Neural cell (in vitro differentiated cells): ENCODE data around the gene BSN. TPM values are rescaled to one million over a fixed set of nuclear protein-coding genes. Genes with fewer than 3 reads are reported as not detected.
"Not testable (repeated sequence)": the region's sequence is repeated elsewhere in the genome, so short reads cannot be mapped to it uniquely, and the experiment has no call there.

Source experiments
- H2AFZ ChIP-seq: fragments of 200-600, 300-800 bp; sonication (generic), shearing (Covaris generic); 2 replicates; pipeline ENCODE4 v1.6.0; 2014; ENCODE audit warnings: low read depth, mild to moderate bottlenecking, antibody characterized with exemption, low read length, moderate library complexity
- H3F3A ChIP-seq: fragments of 200-600 bp; shearing (Covaris generic); 2 replicates; pipeline ENCODE4 v1.6.1; 2016; ENCODE audit warnings: mild to moderate bottlenecking, moderate library complexity, mixed read lengths, antibody characterized with exemption, low read length; ENCODE audit not compliant: insufficient read depth, poor library complexity, severe bottlenecking
- H3K27ac ChIP-seq: fragments of 200-600, 300-800 bp; sonication (generic), shearing (Covaris generic); 2 replicates; pipeline ENCODE4 v1.5.1; 2014; ENCODE audit warnings: mild to moderate bottlenecking, low read length, moderate library complexity
- H3K27me3 ChIP-seq: fragments of 300-800, 200-600 bp; sonication (generic), shearing (Covaris generic); 2 replicates; pipeline ENCODE4 v1.6.0; 2014; ENCODE audit warnings: mild to moderate bottlenecking, low read depth, low read length, moderate library complexity; ENCODE audit not compliant: insufficient read depth
- H3K36me3 ChIP-seq: fragments of 300-800, 200-600 bp; sonication (generic), shearing (Covaris generic); 2 replicates; pipeline ENCODE4 v1.5.1; 2014; ENCODE audit warnings: mild to moderate bottlenecking, antibody characterized with exemption, low read length, moderate library complexity; ENCODE audit not compliant: insufficient read depth
- H3K4me2 ChIP-seq: fragments of 300-800, 200-600 bp; sonication (generic), shearing (Covaris generic); 2 replicates; pipeline ENCODE4 v1.6.0; 2014; ENCODE audit warnings: mild to moderate bottlenecking, low read length
- H3K4me3 ChIP-seq: fragments of 300-800, 200-600 bp; sonication (generic), shearing (Covaris generic); 2 replicates; pipeline ENCODE4 v1.5.1; 2014; ENCODE audit warnings: mild to moderate bottlenecking, low read length, moderate library complexity
- H3K79me2 ChIP-seq: fragments of 200-600 bp; shearing (Covaris generic); replicated peaks from 2 replicates; pipeline ENCODE4 v1.6.0; 2014; ENCODE audit warnings: mild to moderate bottlenecking, low read length, moderate library complexity; ENCODE audit not compliant: insufficient read depth
- H3K9ac ChIP-seq: fragments of 300-800, 200-600 bp; sonication (generic), shearing (Covaris generic); 2 replicates; pipeline ENCODE4 v1.6.1; 2016; ENCODE audit warnings: mild to moderate bottlenecking, low read length, mixed read lengths
- H3K9me2 ChIP-seq: fragments of 200-600 bp; shearing (Covaris generic); 2 replicates; pipeline ENCODE4 v1.6.1; 2016; ENCODE audit warnings: mild to moderate bottlenecking, low read length, mixed read lengths; ENCODE audit not compliant: insufficient read depth
- H3K9me3 ChIP-seq: fragments of 200-600, 300-800 bp; sonication (generic), shearing (Covaris generic); 2 replicates; pipeline ENCODE4 v1.6.1; 2016; ENCODE audit warnings: mild to moderate bottlenecking, mixed run types, low read length, moderate library complexity, mixed read lengths
- H4K20me1 ChIP-seq: fragments of 200-600 bp; shearing (Covaris generic); 2 replicates; pipeline ENCODE4 v1.6.1; 2016; ENCODE audit warnings: mild to moderate bottlenecking, mixed run types; ENCODE audit not compliant: insufficient read depth
- polyA plus RNA-seq: library from polyadenylated mRNA; depleted of rRNA; stranded (reverse); fragments of >200 nt; gene quantifications from 2 replicates; pipeline ENCODE4 v1.2.3, GENCODE V29; 2014

The BSN gene
- polyA plus RNA-seq, 1 donor from 2014 or later = 2.0 TPM

GRCh38 chr3:49689908-49690624, 135.8 kb downstream of the BSN start:
- H3K9ac ChIP-seq = peak overlapping the region; percentile 78
- H3K79me2 ChIP-seq, H3K27me3 ChIP-seq, H3K9me3 ChIP-seq, H4K20me1 ChIP-seq, H3F3A ChIP-seq, H3K9me2 ChIP-seq, H3K36me3 ChIP-seq: not testable (repeated sequence)
- peak overlapping the region; percentile 56 for H3K27ac ChIP-seq
- peak overlapping the region; percentile 86 for H3K4me3 ChIP-seq
- H3K4me2 ChIP-seq = peak overlapping the region; percentile 61
- peak overlapping the region; percentile 56 for H2AFZ ChIP-seq

GRCh38 chr3:49690856-49691255, 136.6 kb downstream of the BSN start:
- H3F3A ChIP-seq, H2AFZ ChIP-seq, H4K20me1 ChIP-seq, H3K9ac ChIP-seq, H3K27ac ChIP-seq, H3K79me2 ChIP-seq, H3K9me2 ChIP-seq, H3K36me3 ChIP-seq, H3K9me3 ChIP-seq, H3K27me3 ChIP-seq, H3K4me2 ChIP-seq: not testable (repeated sequence)
- H3K4me3 ChIP-seq = peak overlapping the region; percentile 86

- not testable (repeated sequence) for H3K27ac ChIP-seq, H3K27me3 ChIP-seq
These were observed 137.2 kb downstream of the BSN start for GRCh38 chr3:49691481-49691880.

GRCh38 chr3:49694409-49695070, 140.3 kb downstream of the BSN start:
- H3F3A ChIP-seq, H3K27ac ChIP-seq: not testable (repeated sequence)

More at GRCh38 chr3:49691481-49691880, 137.2 kb downstream of the BSN start:
- not testable (repeated sequence) for H4K20me1 ChIP-seq, H3K36me3 ChIP-seq, H2AFZ ChIP-seq, H3K9me2 ChIP-seq, H3K4me3 ChIP-seq, H3K79me2 ChIP-seq, H3F3A ChIP-seq, H3K9me3 ChIP-seq, H3K4me2 ChIP-seq, H3K9ac ChIP-seq

GRCh38 chr3:49695350-49696015, 141.2 kb downstream of the BSN start:
- H3K4me2 ChIP-seq, H2AFZ ChIP-seq, H3K27me3 ChIP-seq, H3K9ac ChIP-seq, H3K36me3 ChIP-seq, H3K27ac ChIP-seq, H3F3A ChIP-seq, H4K20me1 ChIP-seq, H3K9me2 ChIP-seq, H3K4me3 ChIP-seq, H3K9me3 ChIP-seq, H3K79me2 ChIP-seq: not testable (repeated sequence)

More at GRCh38 chr3:49694409-49695070, 140.3 kb downstream of the BSN start:
- H4K20me1 ChIP-seq, H3K4me3 ChIP-seq, H3K9me3 ChIP-seq, H2AFZ ChIP-seq, H3K9me2 ChIP-seq, H3K9ac ChIP-seq, H3K27me3 ChIP-seq, H3K4me2 ChIP-seq, H3K79me2 ChIP-seq, H3K36me3 ChIP-seq: not testable (repeated sequence)
